ENCODE results near the gene RNF183.

Gene RNF183

DNA sequence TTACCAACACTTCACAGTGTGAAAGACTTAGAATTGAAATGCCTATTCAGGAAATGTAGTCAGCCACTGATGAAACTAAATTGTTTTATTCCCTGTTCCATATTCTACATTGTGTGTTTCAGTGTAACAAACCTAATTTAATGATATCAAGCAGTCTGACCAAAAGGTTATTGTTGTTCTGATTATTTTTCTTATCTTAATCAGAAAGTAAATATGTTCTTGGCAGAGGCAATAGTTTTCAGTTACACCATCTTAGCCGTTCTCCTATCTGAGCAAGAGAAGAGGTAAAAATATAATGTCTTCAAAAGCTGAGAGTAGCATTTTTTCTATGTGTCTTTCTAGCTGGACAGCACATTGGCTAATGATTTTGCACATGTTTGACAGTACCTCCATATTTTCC is 44.9 kb downstream of the RNF183 start:
- no peak overlapping the region for H2BK12ac ChIP-seq (ENCODE audit: low read length in 2 of 2)
- H2AFZ ChIP-seq (ENCODE audit: low read depth, low read length) = no peak overlapping the region
- no peak overlapping the region for H2BK120ac ChIP-seq (ENCODE audit: low read depth, low read length)
- WGBS = no CpG with 5 or more reads among the region's 1 CpG
- no peak overlapping the region for H2BK15ac ChIP-seq (ENCODE audit: low read depth, poor library complexity, severe bottlenecking)
- H3K4ac ChIP-seq (ENCODE audit: low read depth in 1 of 2, low read length in 2 of 2) = no peak overlapping the region
- no peak overlapping the region for H3K4me3 ChIP-seq (ENCODE audit: insufficient read depth in 1 of 2, low read depth in 1 of 2, low read length in 2 of 2)
- no peak overlapping the region for H3K14ac ChIP-seq (ENCODE audit: low read length in 2 of 2)
- H3K27me3 ChIP-seq (ENCODE audit: control insufficient read depth in 1 of 2, insufficient read depth in 1 of 2, low read length in 2 of 2) = no peaks in the 10 kb centered on the region
- no peak overlapping the region for H4K91ac ChIP-seq (ENCODE audit: low read length)
- H3K79me1 ChIP-seq (replicated peaks; ENCODE audit: low read length, poor library complexity, severe bottlenecking) = peaks cover 6% of the 10 kb centered on the region
- H3K9ac ChIP-seq (ENCODE audit: low read length) = no peak overlapping the region
- H3K36me3 ChIP-seq (ENCODE audit: control insufficient read depth in 1 of 2, insufficient read depth in 2 of 2, low read depth in 1 of 2, low read length in 2 of 2) = peaks cover 16 to 73% of the 10 kb centered on the region in 2 experiments
- no peak overlapping the region for H3K27ac ChIP-seq (ENCODE audit: low read length, poor library complexity, severe bottlenecking)
- no peak overlapping the region for H2AK5ac ChIP-seq (ENCODE audit: low read length, severe bottlenecking)
- H2BK5ac ChIP-seq (ENCODE audit: low read depth, low read length, poor library complexity, severe bottlenecking) = no peak overlapping the region
- H3K23ac ChIP-seq (ENCODE audit: low read length in 2 of 2) = no peak overlapping the region
- no peaks in the 10 kb centered on the region for H3K9me3 ChIP-seq (ENCODE audit: control insufficient read depth, low read length)
- H3K4me1 ChIP-seq (ENCODE audit: control insufficient read depth, insufficient read depth, low read depth, low read length) = peaks cover 4% of the 10 kb centered on the region
- H4K8ac ChIP-seq (ENCODE audit: low read length) = no peak overlapping the region
- H3K4me2 ChIP-seq (ENCODE audit: low read length, poor library complexity, severe bottlenecking) = no peak overlapping the region
- no peak for DNase-seq
- H3K18ac ChIP-seq (ENCODE audit: low read depth in 1 of 2, low read length in 2 of 2) = no peak overlapping the region

DNA sequence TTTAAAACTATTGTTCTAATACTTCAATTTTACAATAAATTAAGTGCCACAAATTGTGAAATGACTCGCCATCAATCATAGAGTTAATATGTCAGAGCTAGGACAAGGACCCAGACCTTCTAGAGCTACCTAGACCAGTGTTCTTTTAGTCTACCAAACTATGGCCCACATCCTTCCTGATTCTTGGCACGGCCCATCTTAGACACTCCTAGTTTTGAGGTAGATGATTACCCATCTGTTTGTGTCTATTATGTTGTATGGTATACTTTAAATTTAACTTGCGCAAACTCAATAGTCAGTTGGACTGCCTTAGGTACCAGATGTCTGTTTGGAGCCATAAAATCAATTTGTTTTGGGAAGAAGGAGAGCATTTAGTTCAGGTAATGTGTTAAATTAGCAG is 45.3 kb downstream of the RNF183 start:
- H3K4me2 ChIP-seq (ENCODE audit: low read length, poor library complexity, severe bottlenecking) = no peak overlapping the region
- peaks cover 8% of the 10 kb centered on the region for H3K79me1 ChIP-seq (replicated peaks; ENCODE audit: low read length, poor library complexity, severe bottlenecking)
- H3K36me3 ChIP-seq (ENCODE audit: control insufficient read depth in 1 of 2, insufficient read depth in 2 of 2, low read depth in 1 of 2, low read length in 2 of 2) = peaks cover 16 to 71% of the 10 kb centered on the region in 2 experiments
- no peak overlapping the region for H3K4ac ChIP-seq (ENCODE audit: low read depth in 1 of 2, low read length in 2 of 2)
- H3K9me3 ChIP-seq (ENCODE audit: control insufficient read depth, low read length) = no peaks in the 10 kb centered on the region
- no peak overlapping the region for H2BK5ac ChIP-seq (ENCODE audit: low read depth, low read length, poor library complexity, severe bottlenecking)
- no peak overlapping the region for H2AK5ac ChIP-seq (ENCODE audit: low read length, severe bottlenecking)
- no peak overlapping the region for H3K9ac ChIP-seq (ENCODE audit: low read length)
- H2BK120ac ChIP-seq (ENCODE audit: low read depth, low read length) = no peak overlapping the region
- H3K4me3 ChIP-seq (ENCODE audit: insufficient read depth in 1 of 2, low read depth in 1 of 2, low read length in 2 of 2) = no peak overlapping the region
- H3K27ac ChIP-seq (ENCODE audit: low read length, poor library complexity, severe bottlenecking) = no peak overlapping the region
- no peak overlapping the region for H3K18ac ChIP-seq (ENCODE audit: low read depth in 1 of 2, low read length in 2 of 2)
- no peak overlapping the region for H2BK12ac ChIP-seq (ENCODE audit: low read length in 2 of 2)
- H3K4me1 ChIP-seq (ENCODE audit: control insufficient read depth, insufficient read depth, low read depth, low read length) = peaks cover 2% of the 10 kb centered on the region
- 93% methylated on average over 3 of the region's 3 CpGs for WGBS
- no peak overlapping the region for H3K23ac ChIP-seq (ENCODE audit: low read length in 2 of 2)
- no peak overlapping the region for H4K8ac ChIP-seq (ENCODE audit: low read length)
- no peak overlapping the region for H3K14ac ChIP-seq (ENCODE audit: low read length in 2 of 2)
- H3K27me3 ChIP-seq (ENCODE audit: control insufficient read depth in 1 of 2, insufficient read depth in 1 of 2, low read length in 2 of 2) = no peaks in the 10 kb centered on the region
- no peak for DNase-seq
- no peak overlapping the region for H4K91ac ChIP-seq (ENCODE audit: low read length)
- H2AFZ ChIP-seq (ENCODE audit: low read depth, low read length) = no peak overlapping the region
- no peak overlapping the region for H2BK15ac ChIP-seq (ENCODE audit: low read depth, poor library complexity, severe bottlenecking)

DNA sequence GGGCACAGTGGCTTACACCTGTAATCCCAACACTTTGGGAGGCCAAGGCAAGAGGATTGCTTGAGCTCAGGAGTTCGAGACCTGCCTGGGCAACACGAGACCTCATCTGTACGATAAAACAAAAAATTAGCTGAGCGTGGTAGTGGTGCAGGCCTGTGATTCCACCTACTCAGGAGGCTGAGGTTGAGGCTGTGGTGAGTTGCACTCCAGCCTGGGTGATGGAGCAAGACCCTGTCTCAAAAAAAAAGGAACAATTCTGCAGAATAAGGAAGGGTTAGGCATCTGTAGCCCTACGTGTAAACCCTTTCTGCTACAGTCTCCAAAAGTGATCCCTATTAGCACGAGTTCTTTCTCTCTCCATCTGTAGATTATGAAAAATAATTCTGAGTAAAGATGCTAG is 47.7 kb downstream of the RNF183 start:
- H2BK15ac ChIP-seq (ENCODE audit: low read depth, poor library complexity, severe bottlenecking) = no peak overlapping the region
- no peak overlapping the region for H3K18ac ChIP-seq (ENCODE audit: low read depth in 1 of 2, low read length in 2 of 2)
- no peak overlapping the region for H3K14ac ChIP-seq (ENCODE audit: low read length in 2 of 2)
- H2AFZ ChIP-seq (ENCODE audit: low read depth, low read length) = no peak overlapping the region
- peaks cover 12% of the 10 kb centered on the region for H3K79me1 ChIP-seq (replicated peaks; ENCODE audit: low read length, poor library complexity, severe bottlenecking)
- no peaks in the 10 kb centered on the region for H3K4me1 ChIP-seq (ENCODE audit: control insufficient read depth, insufficient read depth, low read depth, low read length)
- no peak overlapping the region for H3K4ac ChIP-seq (ENCODE audit: low read depth in 1 of 2, low read length in 2 of 2)
- no peak overlapping the region for H3K4me2 ChIP-seq (ENCODE audit: low read length, poor library complexity, severe bottlenecking)
- H2AK5ac ChIP-seq (ENCODE audit: low read length, severe bottlenecking) = no peak overlapping the region
- peaks cover 4% of the 10 kb centered on the region for H3K9me3 ChIP-seq (ENCODE audit: control insufficient read depth, low read length)
- no peak overlapping the region for H2BK12ac ChIP-seq (ENCODE audit: low read length in 2 of 2)
- no peak overlapping the region for H2BK120ac ChIP-seq (ENCODE audit: low read depth, low read length)
- H4K91ac ChIP-seq (ENCODE audit: low read length) = no peak overlapping the region
- no peak overlapping the region for H3K4me3 ChIP-seq (ENCODE audit: insufficient read depth in 1 of 2, low read depth in 1 of 2, low read length in 2 of 2)
- peaks cover 16 to 52% of the 10 kb centered on the region in 2 experiments for H3K36me3 ChIP-seq (ENCODE audit: control insufficient read depth in 1 of 2, insufficient read depth in 2 of 2, low read depth in 1 of 2, low read length in 2 of 2)
- no peak overlapping the region for H3K9ac ChIP-seq (ENCODE audit: low read length)
- no peak overlapping the region for H4K8ac ChIP-seq (ENCODE audit: low read length)
- H2BK5ac ChIP-seq (ENCODE audit: low read depth, low read length, poor library complexity, severe bottlenecking) = no peak overlapping the region
- H3K27me3 ChIP-seq (ENCODE audit: control insufficient read depth in 1 of 2, insufficient read depth in 1 of 2, low read length in 2 of 2) = no peaks in the 10 kb centered on the region
- DNase-seq = no peak
- no peak overlapping the region for H3K27ac ChIP-seq (ENCODE audit: low read length, poor library complexity, severe bottlenecking)
- WGBS = 95% methylated on average over 6 of the region's 6 CpGs
- H3K23ac ChIP-seq (ENCODE audit: low read length in 2 of 2) = no peak overlapping the region

DNA sequence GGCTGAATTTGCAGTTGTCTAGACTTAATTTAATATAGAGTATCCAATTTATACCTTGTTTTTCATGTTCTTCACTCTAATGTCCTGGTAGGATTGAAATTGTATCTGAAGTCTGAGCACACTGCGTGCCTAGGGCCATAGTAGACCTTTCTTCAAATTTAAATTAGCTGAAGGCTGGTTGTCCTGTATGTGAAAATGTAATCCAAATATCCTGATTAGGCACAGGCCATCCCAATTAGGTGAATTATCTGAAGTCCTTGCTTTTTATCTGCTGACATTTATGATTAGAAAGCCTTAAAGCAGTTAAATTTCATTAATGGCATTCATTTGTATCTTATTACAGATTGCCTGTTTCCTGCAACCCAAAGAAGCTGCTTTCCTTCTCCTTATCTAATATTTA is 48.2 kb downstream of the RNF183 start:
- Histone ChIP-seq H3K27ac (ENCODE audit: low read length, poor library complexity, severe bottlenecking) (no peak overlapping the region), H2BK5ac (ENCODE audit: low read depth, low read length, poor library complexity, severe bottlenecking) (no peak overlapping the region), H3K79me1 (replicated peaks; ENCODE audit: low read length, poor library complexity, severe bottlenecking) (peaks cover 12% of the 10 kb centered on the region), H3K18ac (ENCODE audit: low read depth in 1 of 2, low read length in 2 of 2) (no peak overlapping the region), H2AFZ (ENCODE audit: low read depth, low read length) (no peak overlapping the region), H3K9me3 (ENCODE audit: control insufficient read depth, low read length) (peaks cover 4% of the 10 kb centered on the region), H2BK15ac (ENCODE audit: low read depth, poor library complexity, severe bottlenecking) (no peak overlapping the region), H3K4me1 (ENCODE audit: control insufficient read depth, insufficient read depth, low read depth, low read length) (no peaks in the 10 kb centered on the region), H3K23ac (ENCODE audit: low read length in 2 of 2) (no peak overlapping the region), H3K36me3 (ENCODE audit: control insufficient read depth in 1 of 2, insufficient read depth in 2 of 2, low read depth in 1 of 2, low read length in 2 of 2) (peaks cover 12 to 48% of the 10 kb centered on the region in 2 experiments), H3K9ac (ENCODE audit: low read length) (no peak overlapping the region), H4K8ac (ENCODE audit: low read length) (no peak overlapping the region), H2BK12ac (ENCODE audit: low read length in 2 of 2) (no peak overlapping the region), H2AK5ac (ENCODE audit: low read length, severe bottlenecking) (no peak overlapping the region), H3K14ac (ENCODE audit: low read length in 2 of 2) (no peak overlapping the region), H3K27me3 (ENCODE audit: control insufficient read depth in 1 of 2, insufficient read depth in 1 of 2, low read length in 2 of 2) (no peaks in the 10 kb centered on the region), H3K4me2 (ENCODE audit: low read length, poor library complexity, severe bottlenecking) (no peak overlapping the region), H3K4me3 (ENCODE audit: insufficient read depth in 1 of 2, low read depth in 1 of 2, low read length in 2 of 2) (no peak overlapping the region), H2BK120ac (ENCODE audit: low read depth, low read length) (no peak overlapping the region), H4K91ac (ENCODE audit: low read length) (no peak overlapping the region), H3K4ac (ENCODE audit: low read depth in 1 of 2, low read length in 2 of 2) (no peak overlapping the region)
- WGBS = 100% methylated on average over 1 of the region's 1 CpG
- no peak for DNase-seq
